Endothelial cell (in vitro differentiated cells): ENCODE results near the gene PLPPR1. TPM values are rescaled to one million over a fixed set of nuclear protein-coding genes. Genes with fewer than 3 reads are reported as not detected.

Source experiments
- DNase-seq: peaks from one replicate; pipeline ENCODE4 v3.0.0; 2021; ENCODE audit warnings: low spot score
- H3K27ac Mint-ChIP-seq: one replicate; pipeline ENCODE4 v1.8.0; 2021; ENCODE audit warnings: mixed read lengths, inconsistent platforms; ENCODE audit not compliant: unreplicated experiment
- H3K27me3 Mint-ChIP-seq: one replicate; pipeline ENCODE4 v1.8.0; 2021; ENCODE audit warnings: mild to moderate bottlenecking, moderate library complexity, mixed read lengths, inconsistent platforms; ENCODE audit not compliant: unreplicated experiment
- H3K36me3 Mint-ChIP-seq: one replicate; pipeline ENCODE4 v1.8.0; 2021; ENCODE audit warnings: mild to moderate bottlenecking, low read depth, mixed read lengths, inconsistent platforms; ENCODE audit not compliant: unreplicated experiment
- H3K4me1 Mint-ChIP-seq: one replicate; pipeline ENCODE4 v1.8.0; 2021; ENCODE audit warnings: mild to moderate bottlenecking, mixed read lengths, inconsistent platforms; ENCODE audit not compliant: unreplicated experiment
- H3K4me3 Mint-ChIP-seq: one replicate; pipeline ENCODE4 v1.8.0; 2021; ENCODE audit warnings: mild to moderate bottlenecking, mixed read lengths, inconsistent platforms; ENCODE audit not compliant: unreplicated experiment
- H3K9me3 Mint-ChIP-seq: one replicate; pipeline ENCODE4 v1.8.0; 2021; ENCODE audit warnings: mixed read lengths, inconsistent platforms; ENCODE audit not compliant: unreplicated experiment
- total RNA-seq: library from RNA; stranded (reverse); fragmentation: NEBNext Ultra II Directional; extraction: Animal tissue kit (Norgen Biotek cat#: 25700); gene quantifications from one replicate; pipeline ENCODE4 v1.2.1, GENCODE V29; 2021; ENCODE audit not compliant: unreplicated experiment
- TF ChIP-seq, protein P1 (sequence below): fragments of 200-600 bp; sonication (generic); IDR thresholded peaks from one replicate; pipeline ENCODE4 v1.5.0; 2021; ENCODE audit warnings: antibody characterized with exemption; ENCODE audit not compliant: unreplicated experiment

Gene PLPPR1
- total RNA-seq, 1 donor from 2014 or later = 0.15 TPM

DNA sequence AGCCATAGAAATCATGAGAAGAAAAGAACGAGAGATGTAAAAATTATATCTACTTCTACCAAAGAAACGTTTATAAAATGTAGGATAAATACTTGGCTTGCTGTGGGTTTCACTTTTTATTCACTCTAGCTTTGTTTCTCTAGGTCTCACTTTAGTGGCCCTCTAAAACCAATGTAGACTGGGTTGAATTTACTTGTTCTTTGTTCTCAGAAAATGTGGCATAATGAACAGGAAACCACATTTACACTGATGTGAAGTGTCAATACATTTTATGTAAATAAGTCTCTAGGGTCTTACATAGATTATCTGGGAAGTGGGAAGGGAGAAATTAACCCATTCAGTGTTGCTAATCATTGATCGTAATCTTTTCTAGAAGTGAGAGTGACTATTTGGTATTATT lies 58.9 kb downstream of the PLPPR1 start:
- H3K4me1 Mint-ChIP-seq = peaks cover 4% of the 10 kb centered on the region
- TF ChIP-seq, protein P1, sequence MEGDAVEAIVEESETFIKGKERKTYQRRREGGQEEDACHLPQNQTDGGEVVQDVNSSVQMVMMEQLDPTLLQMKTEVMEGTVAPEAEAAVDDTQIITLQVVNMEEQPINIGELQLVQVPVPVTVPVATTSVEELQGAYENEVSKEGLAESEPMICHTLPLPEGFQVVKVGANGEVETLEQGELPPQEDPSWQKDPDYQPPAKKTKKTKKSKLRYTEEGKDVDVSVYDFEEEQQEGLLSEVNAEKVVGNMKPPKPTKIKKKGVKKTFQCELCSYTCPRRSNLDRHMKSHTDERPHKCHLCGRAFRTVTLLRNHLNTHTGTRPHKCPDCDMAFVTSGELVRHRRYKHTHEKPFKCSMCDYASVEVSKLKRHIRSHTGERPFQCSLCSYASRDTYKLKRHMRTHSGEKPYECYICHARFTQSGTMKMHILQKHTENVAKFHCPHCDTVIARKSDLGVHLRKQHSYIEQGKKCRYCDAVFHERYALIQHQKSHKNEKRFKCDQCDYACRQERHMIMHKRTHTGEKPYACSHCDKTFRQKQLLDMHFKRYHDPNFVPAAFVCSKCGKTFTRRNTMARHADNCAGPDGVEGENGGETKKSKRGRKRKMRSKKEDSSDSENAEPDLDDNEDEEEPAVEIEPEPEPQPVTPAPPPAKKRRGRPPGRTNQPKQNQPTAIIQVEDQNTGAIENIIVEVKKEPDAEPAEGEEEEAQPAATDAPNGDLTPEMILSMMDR = no peak
- peaks cover 1% of the 10 kb centered on the region for H3K27me3 Mint-ChIP-seq
- no peaks in the 10 kb centered on the region for H3K9me3 Mint-ChIP-seq
- H3K4me3 Mint-ChIP-seq = no peak overlapping the region
- no peaks in the 10 kb centered on the region for H3K36me3 Mint-ChIP-seq
- no peak overlapping the region for H3K27ac Mint-ChIP-seq
- no peak for DNase-seq

DNA sequence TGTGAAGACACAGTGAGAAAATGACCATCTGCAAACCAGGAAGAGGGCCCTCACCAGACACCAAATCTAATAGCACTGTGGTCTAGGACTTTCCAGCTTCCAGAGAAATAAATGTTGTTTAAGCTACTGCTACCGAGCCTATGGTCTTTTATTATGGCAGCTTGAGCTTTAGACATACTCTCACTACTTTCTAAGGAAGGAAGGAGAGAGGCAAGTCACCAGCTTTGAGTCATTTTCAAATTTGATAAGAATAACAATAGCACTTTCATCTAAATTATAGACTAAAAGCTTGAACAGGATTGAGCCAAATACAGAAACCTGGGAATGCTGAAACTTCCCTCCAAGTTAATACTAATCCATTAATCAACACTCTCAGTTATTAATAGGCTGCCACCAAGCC lies 64.4 kb downstream of the PLPPR1 start:
- H3K4me1 Mint-ChIP-seq = peaks cover 6% of the 10 kb centered on the region
- peaks cover 1% of the 10 kb centered on the region for H3K27me3 Mint-ChIP-seq
- TF ChIP-seq, protein P1 = no peak
- DNase-seq = no peak
- H3K9me3 Mint-ChIP-seq = no peaks in the 10 kb centered on the region
- no peak overlapping the region for H3K4me3 Mint-ChIP-seq
- no peaks in the 10 kb centered on the region for H3K36me3 Mint-ChIP-seq
- H3K27ac Mint-ChIP-seq = no peak overlapping the region

DNA sequence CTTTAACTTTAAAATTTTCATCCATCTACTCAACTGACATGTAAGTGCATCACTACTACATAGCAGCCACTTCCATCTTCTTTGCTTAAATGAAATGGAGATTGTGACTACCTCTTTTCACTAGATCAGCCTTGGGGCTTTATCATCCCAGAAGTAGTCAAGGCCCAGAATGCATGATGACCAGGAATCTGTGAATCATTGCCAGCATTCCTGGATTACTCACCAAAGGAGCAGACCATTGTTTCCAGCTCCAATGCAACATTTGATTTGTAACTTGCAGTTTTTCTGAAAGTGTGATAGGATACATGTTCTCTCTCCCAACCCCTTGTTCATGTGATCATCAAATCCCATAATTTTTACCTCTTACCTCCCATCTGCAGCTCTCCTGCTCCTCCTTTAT lies 65.1 kb downstream of the PLPPR1 start:
- Mint-ChIP-seq H3K4me1 (peaks cover 11% of the 10 kb centered on the region), H3K9me3 (no peaks in the 10 kb centered on the region)
- TF ChIP-seq, protein P1 = no peak

DNA sequence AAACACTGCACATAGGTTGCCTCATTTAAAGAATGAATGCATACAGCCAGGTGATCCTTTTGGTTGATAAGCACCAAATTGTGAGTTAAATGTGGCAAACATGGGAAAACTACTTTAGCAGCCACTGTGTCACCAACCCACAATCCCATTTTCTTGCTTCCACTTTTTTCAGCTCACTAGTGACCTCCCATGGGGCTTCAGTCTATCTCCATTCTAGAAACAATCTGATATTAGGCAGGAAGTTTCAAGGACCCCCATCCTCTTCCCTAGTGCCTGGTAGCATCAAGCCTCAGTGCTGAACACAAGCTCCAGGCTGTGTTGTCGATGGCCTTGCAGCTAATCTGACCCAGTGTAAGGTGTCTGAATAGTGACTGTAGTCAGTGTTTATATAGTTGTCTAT lies 66.2 kb downstream of the PLPPR1 start:
- H3K4me1 Mint-ChIP-seq = peaks cover 11% of the 10 kb centered on the region
- DNase-seq = no peak
- H3K36me3 Mint-ChIP-seq = no peaks in the 10 kb centered on the region
- H3K9me3 Mint-ChIP-seq = no peaks in the 10 kb centered on the region
- H3K27me3 Mint-ChIP-seq = peaks cover 1% of the 10 kb centered on the region
- H3K27ac Mint-ChIP-seq = no peak overlapping the region
- TF ChIP-seq, protein P1 = no peak
- no peak overlapping the region for H3K4me3 Mint-ChIP-seq

More for the DNA sequence above, 65.1 kb downstream of the PLPPR1 start:
- DNase-seq = no peak
- H3K4me3 Mint-ChIP-seq = no peak overlapping the region
- peaks cover 1% of the 10 kb centered on the region for H3K27me3 Mint-ChIP-seq
- H3K36me3 Mint-ChIP-seq = no peaks in the 10 kb centered on the region
- H3K27ac Mint-ChIP-seq = no peak overlapping the region

DNA sequence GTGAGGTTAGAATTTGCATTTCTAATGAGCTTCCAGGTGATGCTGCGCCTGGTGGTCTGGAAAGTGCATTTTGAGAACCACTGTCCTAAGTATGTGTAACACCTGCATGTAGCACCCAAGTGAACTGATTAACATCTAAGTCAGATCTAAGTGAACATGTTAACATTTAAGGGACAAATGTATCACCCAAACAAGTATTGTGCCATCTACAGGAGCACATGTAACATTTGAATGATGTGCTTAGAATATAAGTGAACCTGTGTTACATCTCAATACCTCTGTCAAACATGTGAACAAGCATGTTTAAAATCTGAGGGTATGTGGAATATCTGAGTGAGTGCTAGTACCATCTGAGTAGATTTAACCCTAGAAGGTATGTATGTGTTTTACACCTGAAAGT lies 68.7 kb downstream of the PLPPR1 start:
- H3K27me3 Mint-ChIP-seq = no peaks in the 10 kb centered on the region
- no peak overlapping the region for H3K4me3 Mint-ChIP-seq
- H3K36me3 Mint-ChIP-seq = no peaks in the 10 kb centered on the region
- H3K4me1 Mint-ChIP-seq = peaks cover 11% of the 10 kb centered on the region
- no peak for DNase-seq
- no peak overlapping the region for H3K27ac Mint-ChIP-seq
- TF ChIP-seq, protein P1 = no peak
- H3K9me3 Mint-ChIP-seq = no peaks in the 10 kb centered on the region
